Breast epithelium (tissue), 4 donors: Measurements from ENCODE around the gene GTPBP6. TPM values are rescaled to one million over a fixed set of nuclear protein-coding genes. Genes with fewer than 3 reads are reported as not detected.
"Not testable (repeated sequence)": the region's sequence is repeated elsewhere in the genome, so short reads cannot be mapped to it uniquely, and the experiment has no call there.

Experiments
- DNase-seq, 2 donors: peaks; one replicate each; pipeline ENCODE4 v3.0.0-alpha.2; 2019; ENCODE audit warnings: low spot score in 2 of 2
- H3K27ac ChIP-seq, 2 donors: fragments of 200-600 bp; sonication (generic) in 1 of 2; one replicate each; pipeline ENCODE4 v1.5.1; 2016 to 2019; ENCODE audit warnings: mild to moderate bottlenecking in 1 of 2
- H3K27me3 ChIP-seq, 2 donors: fragments of 200-600 bp; sonication (generic) in 1 of 2; one replicate each; pipeline versions ENCODE4 v1.5.1 to v1.6.0; 2017 to 2019; ENCODE audit warnings: control low read depth in 1 of 2, mild to moderate bottlenecking in 1 of 2
- H3K36me3 ChIP-seq: fragments of 200-600 bp; one replicate; pipeline ENCODE4 v1.5.1; 2019
- H3K4me1 ChIP-seq, 2 donors: fragments of 200-600 bp; sonication (generic); one replicate each; pipeline ENCODE4 v1.5.1; 2016 to 2019; ENCODE audit warnings: control low read depth in 1 of 2
- H3K4me3 ChIP-seq, 3 donors: fragments of 200-600 bp; sonication (generic); 1 replicate in 2 of 3; 2 replicates in 1 of 3; pipeline ENCODE4 v1.5.1; 2016 to 2019; ENCODE audit warnings: mild to moderate bottlenecking in 3 of 3, moderate library complexity in 2 of 3
- H3K9me3 ChIP-seq, 2 donors: fragments of 200-600 bp; sonication (generic) in 1 of 2; one replicate each; pipeline ENCODE4 v1.5.1; 2016 to 2019; ENCODE audit warnings: control low read depth in 1 of 2
- POLR2A ChIP-seq: fragments of 450-650 bp; IDR thresholded peaks from one replicate; pipeline ENCODE4 v1.6.1; 2016; ENCODE audit warnings: antibody characterized with exemption, mild to moderate bottlenecking, moderate library complexity
- POLR2AphosphoS5 ChIP-seq, 3 donors: sonication (generic); formaldehyde crosslinking; IDR thresholded peaks; one replicate each; pipeline ENCODE4 v1.6.1; 2017; ENCODE audit warnings: antibody characterized with exemption in 3 of 3
- intact Hi-C: fragments of 100-400 bp; cut with DNase I; formaldehyde crosslinking; loops from one replicate; pipeline ENCODE4 v1.15.1; 2023; ENCODE audit warnings: low total_unique reads
- total RNA-seq, 3 donors: library from RNA; depleted of rRNA; stranded (reverse); fragments of >200 nt; gene quantifications; one replicate each; pipeline ENCODE4 v1.1.0, GENCODE V29; 2016
- TF ChIP-seq, protein P1 (sequence below), 3 donors: fragments of 450-650 bp; IDR thresholded peaks; one replicate each; pipeline ENCODE4 v1.5.1; 2016 to 2017; ENCODE audit warnings: antibody characterized with exemption in 3 of 3, mild to moderate bottlenecking in 3 of 3, moderate library complexity in 3 of 3

GTPBP6 gene
- total RNA-seq, 3 donors from 2014 or later, result 25.5 to 45.9 (median 27.2) TPM

DNA sequence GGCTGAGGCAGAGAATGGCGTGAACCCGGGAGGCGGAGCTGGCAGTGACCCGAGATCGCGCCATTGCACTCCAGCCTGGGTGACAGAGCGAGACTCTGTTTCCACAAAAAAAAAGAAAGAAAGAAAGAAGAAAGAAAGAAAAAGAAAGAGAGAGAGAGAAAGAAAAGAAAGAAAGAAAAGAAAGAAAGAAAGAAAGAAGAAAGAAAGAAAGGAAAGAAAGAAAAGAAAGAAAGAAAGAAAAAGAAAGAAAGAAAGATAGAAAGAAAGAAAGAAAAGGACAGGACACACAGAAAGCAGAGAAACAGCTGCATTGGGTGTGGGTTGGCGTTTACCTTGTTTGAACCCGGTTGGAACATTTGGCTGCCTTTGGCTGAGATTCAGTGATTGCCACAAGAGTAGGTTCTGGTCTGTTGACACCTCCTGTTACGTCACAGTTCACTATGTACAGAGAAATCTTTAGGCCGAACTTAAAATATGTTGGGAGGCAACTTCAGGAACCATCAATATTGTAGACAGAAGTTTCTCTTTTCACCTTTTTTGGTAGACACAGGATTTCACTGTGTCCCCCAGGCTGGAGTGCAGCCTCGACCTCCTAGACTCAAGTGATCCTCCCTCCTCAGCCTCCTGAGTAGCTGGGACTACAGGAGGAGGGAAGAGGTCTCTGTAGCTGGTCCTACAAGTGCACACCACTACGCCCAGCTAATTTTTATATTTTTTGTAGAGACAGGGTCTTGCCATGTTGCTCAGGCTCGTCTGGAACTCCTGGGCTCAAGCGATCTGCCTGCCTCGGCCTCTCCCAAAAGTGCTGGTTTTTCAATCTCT, 53.8 kb downstream of the GTPBP6 start:
- Histone ChIP-seq H3K27ac (no peak overlapping the region), H3K36me3 (no peaks in the 10 kb centered on the region), H3K4me3 (no peak overlapping the region), H3K4me1 (no peaks in the 10 kb centered on the region), H3K27me3 (peaks cover 0 to 4% of the 10 kb centered on the region in 2 donors), H3K9me3 (no peaks in the 10 kb centered on the region)
- TF ChIP-seq POLR2AphosphoS5 (IDR thresholded peaks at IDR 0.05), result no peak
- no peak for TF ChIP-seq POLR2A
- TF ChIP-seq, protein P1, sequence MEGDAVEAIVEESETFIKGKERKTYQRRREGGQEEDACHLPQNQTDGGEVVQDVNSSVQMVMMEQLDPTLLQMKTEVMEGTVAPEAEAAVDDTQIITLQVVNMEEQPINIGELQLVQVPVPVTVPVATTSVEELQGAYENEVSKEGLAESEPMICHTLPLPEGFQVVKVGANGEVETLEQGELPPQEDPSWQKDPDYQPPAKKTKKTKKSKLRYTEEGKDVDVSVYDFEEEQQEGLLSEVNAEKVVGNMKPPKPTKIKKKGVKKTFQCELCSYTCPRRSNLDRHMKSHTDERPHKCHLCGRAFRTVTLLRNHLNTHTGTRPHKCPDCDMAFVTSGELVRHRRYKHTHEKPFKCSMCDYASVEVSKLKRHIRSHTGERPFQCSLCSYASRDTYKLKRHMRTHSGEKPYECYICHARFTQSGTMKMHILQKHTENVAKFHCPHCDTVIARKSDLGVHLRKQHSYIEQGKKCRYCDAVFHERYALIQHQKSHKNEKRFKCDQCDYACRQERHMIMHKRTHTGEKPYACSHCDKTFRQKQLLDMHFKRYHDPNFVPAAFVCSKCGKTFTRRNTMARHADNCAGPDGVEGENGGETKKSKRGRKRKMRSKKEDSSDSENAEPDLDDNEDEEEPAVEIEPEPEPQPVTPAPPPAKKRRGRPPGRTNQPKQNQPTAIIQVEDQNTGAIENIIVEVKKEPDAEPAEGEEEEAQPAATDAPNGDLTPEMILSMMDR (IDR thresholded peaks at IDR 0.05), result no peak
- peak in 1 of 2 donors; percentile 15 for DNase-seq
- intact Hi-C loops, result no loop called here

DNA sequence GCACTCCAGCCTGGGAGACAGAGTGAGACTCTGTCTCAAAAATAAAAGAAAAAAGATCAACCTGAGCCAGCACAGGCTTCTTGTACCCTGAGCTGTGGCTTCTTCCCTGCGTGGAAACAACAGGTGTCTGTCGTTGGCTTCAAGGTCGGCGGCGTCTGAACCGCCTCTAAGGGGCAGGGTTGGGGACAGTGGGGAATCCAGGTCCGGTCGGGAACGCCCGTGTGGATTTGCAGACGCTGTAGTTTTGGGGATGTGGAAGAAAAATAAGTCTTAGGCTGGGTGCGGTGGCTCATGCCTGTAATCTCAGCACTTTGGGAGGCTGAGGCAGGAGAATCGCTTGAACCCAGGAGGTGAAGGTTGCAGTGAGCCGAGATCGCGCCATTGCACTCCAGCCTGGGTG, 54.6 kb downstream of the GTPBP6 start:
- H3K4me3 ChIP-seq, H3K36me3 ChIP-seq, H3K9me3 ChIP-seq, intact Hi-C loops, H3K27me3 ChIP-seq, H3K4me1 ChIP-seq, H3K27ac ChIP-seq: not testable (repeated sequence)
- peak in 1 of 2 donors; percentile 6 for DNase-seq

DNA sequence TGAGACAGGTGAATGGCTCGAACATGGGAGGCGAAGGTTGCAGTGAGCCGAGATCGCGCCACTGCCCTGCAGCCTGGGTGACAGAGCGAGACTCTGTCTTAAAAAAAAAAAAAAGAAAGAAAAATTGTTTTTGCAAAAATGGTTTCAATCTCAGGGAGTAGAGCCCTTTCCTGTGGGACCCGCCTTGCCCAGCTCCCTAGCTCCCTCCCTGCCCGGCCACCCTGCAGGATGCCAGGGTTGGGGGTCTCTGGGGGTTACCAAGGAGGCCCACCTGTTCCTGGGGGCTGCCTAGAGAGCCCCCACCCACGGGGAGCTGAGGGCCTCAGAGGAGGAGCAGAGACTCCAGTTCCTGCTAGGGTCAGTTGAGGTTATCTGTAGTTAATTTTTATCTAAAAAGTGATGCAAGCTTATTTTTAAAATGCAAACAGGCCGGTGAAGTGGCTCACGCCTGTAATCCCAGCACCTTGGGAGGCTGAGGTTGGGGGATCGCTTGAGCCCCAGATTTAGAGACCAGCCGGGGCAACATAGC, 56.2 kb downstream of the GTPBP6 start:
- H3K27me3 ChIP-seq, result peaks cover 0 to 16% of the 10 kb centered on the region in 2 donors
- no peaks in the 10 kb centered on the region for H3K36me3 ChIP-seq
- H3K9me3 ChIP-seq, result no peaks in the 10 kb centered on the region
- DNase-seq, result peak in 1 of 2 donors; percentile 7
- intact Hi-C loops, result no loop called here
- TF ChIP-seq POLR2A (no peak), POLR2AphosphoS5 (IDR thresholded peaks at IDR 0.05) (no peak)
- TF ChIP-seq, protein P1 (IDR thresholded peaks at IDR 0.05), result no peak
- no peak overlapping the region for H3K27ac ChIP-seq
- H3K4me3 ChIP-seq, result no peak overlapping the region
- no peaks in the 10 kb centered on the region for H3K4me1 ChIP-seq

- DNase-seq, result no peak
- intact Hi-C loops, result no loop called here
Measured at GRCh38 chrX:261919-262352, 56.7 kb downstream of the GTPBP6 start.

DNA sequence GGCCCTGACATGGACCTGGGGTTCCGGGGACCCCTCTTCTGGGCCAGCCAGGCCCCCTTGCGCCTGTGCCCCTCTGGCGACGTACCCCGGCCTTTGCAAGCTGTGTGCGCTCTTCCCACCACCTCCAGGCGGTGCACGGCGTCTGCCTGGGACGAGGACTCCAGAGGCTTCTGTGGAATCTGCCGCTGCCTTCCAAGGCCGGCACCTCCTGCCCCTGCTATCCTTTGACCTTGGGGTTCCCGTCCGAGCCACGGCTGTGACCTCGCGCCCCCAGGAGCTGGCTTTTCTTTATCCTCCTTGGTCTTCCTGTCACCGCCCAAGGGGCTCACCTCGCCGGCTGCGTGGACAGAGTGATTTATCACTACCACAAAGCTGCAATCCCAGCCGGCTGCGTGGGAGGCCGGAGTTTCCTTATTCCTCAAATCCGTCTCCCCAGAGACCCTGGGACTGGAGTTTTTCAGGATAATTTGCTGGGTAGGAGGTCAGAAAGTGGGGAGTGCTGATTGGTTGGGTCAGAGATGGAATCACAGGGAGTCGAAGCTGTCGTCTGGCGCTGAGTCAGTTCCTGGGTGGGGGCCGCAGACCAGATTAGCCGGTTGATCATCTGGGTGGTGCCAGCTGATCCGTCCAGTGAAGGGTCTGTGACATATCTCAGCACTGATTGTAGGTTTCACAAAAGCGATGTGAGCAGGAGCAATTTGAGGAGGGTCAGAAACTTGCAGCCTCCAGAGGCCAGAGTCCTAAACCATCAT, 57.3 kb downstream of the GTPBP6 start:
- Histone ChIP-seq H3K4me1 (no peaks in the 10 kb centered on the region), H3K27me3 (peaks cover 0 to 16% of the 10 kb centered on the region in 2 donors), H3K9me3 (no peaks in the 10 kb centered on the region), H3K27ac (no peak overlapping the region), H3K4me3 (no peak overlapping the region), H3K36me3 (no peaks in the 10 kb centered on the region)
- intact Hi-C loops, result no loop called here
- DNase-seq, result peak in 1 of 2 donors; percentile 10
- TF ChIP-seq, protein P1 (IDR thresholded peaks at IDR 0.05), result no peak
- TF ChIP-seq POLR2A (no peak), POLR2AphosphoS5 (IDR thresholded peaks at IDR 0.05) (no peak)

More at GRCh38 chrX:261919-262352, 56.7 kb downstream of the GTPBP6 start:
- no peaks in the 10 kb centered on the region for H3K36me3 ChIP-seq
- TF ChIP-seq POLR2AphosphoS5 (IDR thresholded peaks at IDR 0.05) (no peak), POLR2A (no peak)
- TF ChIP-seq, protein P1 (IDR thresholded peaks at IDR 0.05), result no peak
- no peaks in the 10 kb centered on the region for H3K9me3 ChIP-seq
- H3K27ac ChIP-seq, result no peak overlapping the region
- H3K27me3 ChIP-seq, result peaks cover 0 to 16% of the 10 kb centered on the region in 2 donors
- H3K4me1 ChIP-seq, result no peaks in the 10 kb centered on the region
- H3K4me3 ChIP-seq, result no peak overlapping the region
